ENCODE results near the gene SBF2.
"Not testable (repeated sequence)": the region's sequence is repeated elsewhere in the genome, so short reads cannot be mapped to it uniquely, and the experiment has no call there.

- TF ChIP-seq CTCF, DZIP1, RAD21 (CRISPR knock-in tag; IDR thresholded peaks at IDR 0.05): not testable (repeated sequence)
Measured at GRCh38 chr11:10134226-10134625, 159.8 kb downstream of the SBF2 start.
